GM23338 (cell line): ENCODE measurements around the gene RAB29. TPM values are rescaled to one million over a fixed set of nuclear protein-coding genes. Genes with fewer than 3 reads are reported as not detected.

Experiments used
- ATAC-seq: fragments of 200-7000 bp; cut with Tn5 transposase; 3 replicates; pipeline ENCODE4 v1.9.1; 2020
- DNase-seq: peaks from one replicate; pipeline ENCODE4 v3.0.0-alpha.2; 2015; ENCODE audit warnings: low spot score
- H2AFZ ChIP-seq: fragments of 200-600 bp; sonication (generic); 2 replicates; pipeline ENCODE4 v1.8.0; 2016; ENCODE audit warnings: antibody characterized with exemption, mild to moderate bottlenecking, moderate library complexity
- H3F3A ChIP-seq: fragments of 200-600 bp; sonication (generic); replicated peaks from 2 replicates; pipeline ENCODE4 v1.8.0; 2017; ENCODE audit warnings: antibody characterized with exemption, mixed run types, low read depth
- H3K27ac ChIP-seq: fragments of 200-600 bp; sonication (generic); 2 replicates; pipeline ENCODE4 v1.6.1; 2016; ENCODE audit warnings: low read depth
- H3K27me3 ChIP-seq: fragments of 200-600 bp; sonication (generic); 2 replicates; pipeline ENCODE4 v1.8.0; 2016; ENCODE audit warnings: mild to moderate bottlenecking, mixed run types, moderate library complexity; ENCODE audit not compliant: insufficient read depth
- H3K36me3 ChIP-seq: fragments of 200-600 bp; sonication (generic); 2 replicates; pipeline ENCODE4 v1.8.0; 2016; ENCODE audit warnings: mild to moderate bottlenecking; ENCODE audit not compliant: insufficient read depth
- H3K4me1 ChIP-seq: fragments of 200-600 bp; sonication (generic); 2 replicates; pipeline ENCODE4 v1.8.0; 2016; ENCODE audit warnings: mild to moderate bottlenecking, moderate library complexity; ENCODE audit not compliant: insufficient read depth
- H3K4me2 ChIP-seq: fragments of 200-600 bp; sonication (generic); 2 replicates; pipeline ENCODE4 v1.7.1; 2017; ENCODE audit warnings: mixed run types
- H3K4me3 ChIP-seq: fragments of 200-600 bp; sonication (generic); 2 replicates; pipeline ENCODE4 v1.6.1; 2016; ENCODE audit warnings: mixed run types
- H3K79me2 ChIP-seq: fragments of 200-600 bp; sonication (generic); replicated peaks from 2 replicates; pipeline ENCODE4 v1.8.0; 2017; ENCODE audit warnings: mild to moderate bottlenecking; ENCODE audit not compliant: insufficient read depth
- H3K9me2 ChIP-seq: fragments of 200-600 bp; sonication (generic); 2 replicates; pipeline ENCODE4 v1.8.0; 2017; ENCODE audit not compliant: insufficient read depth
- H4K20me1 ChIP-seq: fragments of 200-600 bp; sonication (generic); replicated peaks from 2 replicates; pipeline ENCODE4 v1.8.0; 2017; ENCODE audit warnings: mild to moderate bottlenecking; ENCODE audit not compliant: insufficient read depth
- H3K27ac Mint-ChIP-seq: 2 replicates; pipeline ENCODE4 v1.8.0; 2020; ENCODE audit warnings: inconsistent platforms, mild to moderate bottlenecking, moderate library complexity, mixed read lengths
- H3K27me3 Mint-ChIP-seq: 3 replicates; pipeline ENCODE4 v1.8.0; 2022; ENCODE audit warnings: low read depth, mild to moderate bottlenecking, moderate library complexity, mixed read lengths, inconsistent platforms; ENCODE audit not compliant: insufficient read depth, poor library complexity
- H3K36me3 Mint-ChIP-seq: 3 replicates; pipeline ENCODE4 v1.8.0; 2021; ENCODE audit warnings: low read depth, mild to moderate bottlenecking, inconsistent platforms, moderate library complexity, mixed read lengths
- H3K4me1 Mint-ChIP-seq: 3 replicates; pipeline ENCODE4 v1.8.0; 2020; ENCODE audit warnings: mild to moderate bottlenecking, inconsistent platforms, mixed read lengths
- H3K4me3 Mint-ChIP-seq: 3 replicates; pipeline ENCODE4 v1.8.0; 2021; ENCODE audit warnings: moderate library complexity, mild to moderate bottlenecking, inconsistent platforms, mixed read lengths
- H3K9me3 Mint-ChIP-seq: 3 replicates; pipeline ENCODE4 v1.8.0; 2020; ENCODE audit warnings: moderate library complexity, mild to moderate bottlenecking, inconsistent platforms, mixed read lengths
- EZH2phosphoT487 ChIP-seq: fragments of 200-600 bp; sonication (generic); IDR thresholded peaks from one replicate; pipeline ENCODE4 v1.8.1; 2018; ENCODE audit warnings: antibody characterized with exemption; ENCODE audit not compliant: unreplicated experiment
- JUNB ChIP-seq: IDR thresholded peaks from one replicate; pipeline ENCODE4 v1.6.1; 2016; ENCODE audit warnings: antibody characterized with exemption; ENCODE audit not compliant: unreplicated experiment
- polyA plus RNA-seq: library from polyadenylated mRNA; unstranded; fragments of >200 nt; fragmentation: Nextera tagmentation; extraction: Ambion mirVana; gene quantifications from 2 replicates; pipeline ENCODE4 v1.2.1, GENCODE V29; 2016
- total RNA-seq: library from RNA; depleted of rRNA; stranded (reverse); fragments of >200 nt; shearing (Covaris generic); gene quantifications from 2 replicates; pipeline ENCODE4 v1.2.3, GENCODE V29; 2014
- TF ChIP-seq, protein P1 (sequence below), 2 experiments: fragments of 200-600 bp in 1 of 2; sonication (generic) in 1 of 2; conservative IDR thresholded peaks; 2 replicates each; pipeline versions ENCODE4 v1.5.1 to v1.6.1; 2016 to 2017; ENCODE audit warnings: antibody characterized with exemption in 2 of 2, low read depth in 2 of 2, mild to moderate bottlenecking in 2 of 2, moderate library complexity in 1 of 2
- TF ChIP-seq, protein P2 (sequence below): fragments of 250-450 bp; sonication (Bioruptor Pico); IDR thresholded peaks from 2 replicates; pipeline ENCODE4 v1.5.0; 2020; ENCODE audit warnings: mild to moderate bottlenecking, moderate library complexity

Gene RAB29
- total and polyA plus RNA-seq, 2 experiments from 2014 or later, result 7.1 to 9.1 TPM

DNA sequence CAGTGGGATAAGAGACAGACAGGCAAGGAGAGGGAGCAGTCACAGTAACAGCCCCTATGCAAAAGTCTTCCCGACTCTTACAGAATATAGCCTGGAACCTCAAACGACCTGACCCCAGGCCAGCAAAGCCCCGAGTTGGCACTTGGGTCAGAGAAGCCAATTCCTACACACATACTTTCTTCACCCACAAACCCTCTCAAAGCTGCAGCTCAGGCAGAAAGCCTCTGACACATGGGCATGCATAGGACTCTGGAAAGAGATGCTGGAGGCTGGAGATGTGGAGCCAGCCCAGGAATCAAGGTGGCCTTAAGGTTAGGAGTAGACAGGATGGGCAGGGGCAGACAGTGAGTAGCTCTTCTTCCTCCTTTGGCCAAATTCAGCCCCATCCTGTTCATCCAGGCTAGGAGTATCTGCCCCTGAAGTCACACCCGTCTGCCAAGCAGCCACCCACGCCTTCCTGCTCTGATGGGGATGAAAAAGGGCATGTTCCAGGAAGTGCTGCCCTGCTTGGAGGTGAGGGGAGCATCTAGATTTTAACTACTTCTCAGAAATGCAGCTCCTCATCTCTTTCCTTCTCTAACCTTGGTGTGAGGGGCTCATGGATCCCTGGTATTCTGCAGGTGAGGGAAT is 29.9 kb upstream of the RAB29 start (continued):
- TF ChIP-seq, protein P1, sequence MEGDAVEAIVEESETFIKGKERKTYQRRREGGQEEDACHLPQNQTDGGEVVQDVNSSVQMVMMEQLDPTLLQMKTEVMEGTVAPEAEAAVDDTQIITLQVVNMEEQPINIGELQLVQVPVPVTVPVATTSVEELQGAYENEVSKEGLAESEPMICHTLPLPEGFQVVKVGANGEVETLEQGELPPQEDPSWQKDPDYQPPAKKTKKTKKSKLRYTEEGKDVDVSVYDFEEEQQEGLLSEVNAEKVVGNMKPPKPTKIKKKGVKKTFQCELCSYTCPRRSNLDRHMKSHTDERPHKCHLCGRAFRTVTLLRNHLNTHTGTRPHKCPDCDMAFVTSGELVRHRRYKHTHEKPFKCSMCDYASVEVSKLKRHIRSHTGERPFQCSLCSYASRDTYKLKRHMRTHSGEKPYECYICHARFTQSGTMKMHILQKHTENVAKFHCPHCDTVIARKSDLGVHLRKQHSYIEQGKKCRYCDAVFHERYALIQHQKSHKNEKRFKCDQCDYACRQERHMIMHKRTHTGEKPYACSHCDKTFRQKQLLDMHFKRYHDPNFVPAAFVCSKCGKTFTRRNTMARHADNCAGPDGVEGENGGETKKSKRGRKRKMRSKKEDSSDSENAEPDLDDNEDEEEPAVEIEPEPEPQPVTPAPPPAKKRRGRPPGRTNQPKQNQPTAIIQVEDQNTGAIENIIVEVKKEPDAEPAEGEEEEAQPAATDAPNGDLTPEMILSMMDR (conservative IDR thresholded peaks at IDR 0.05; ENCODE audit: low read depth in 2 of 2), result no peak

DNA sequence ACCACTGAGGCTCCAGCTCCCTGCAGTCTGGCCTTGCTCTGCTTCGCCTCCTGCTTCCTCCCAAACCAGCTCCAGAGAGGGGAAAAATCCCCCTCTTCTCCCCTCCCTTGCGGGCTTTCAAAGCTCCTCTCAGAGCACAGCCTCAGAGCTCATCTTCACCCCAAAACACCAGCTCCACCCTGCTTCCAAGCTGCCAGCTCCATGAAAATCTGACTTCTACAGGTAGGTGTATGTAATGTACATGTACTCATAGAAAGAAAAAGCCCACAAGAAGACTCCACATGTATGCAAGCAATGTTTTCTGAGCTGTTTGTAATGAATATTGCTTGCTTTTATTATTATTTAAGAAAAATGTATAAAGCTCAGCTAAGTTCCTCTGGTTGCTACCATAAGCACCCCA is 29.3 kb upstream of the RAB29 start:
- H3K4me3 ChIP-seq, result no peak overlapping the region
- ATAC-seq (no peak; the same call in 2 of the 3 replicates), DNase-seq (no peak)
- no peaks in the 10 kb centered on the region for H3F3A ChIP-seq
- no peaks in the 10 kb centered on the region for H3K9me3 Mint-ChIP-seq
- no peaks in the 10 kb centered on the region for H3K9me2 ChIP-seq
- H3K27ac Mint-ChIP-seq, result no peak overlapping the region; the same call in 1 of the 2 replicates
- TF ChIP-seq, protein P1 (conservative IDR thresholded peaks at IDR 0.05; ENCODE audit: low read depth in 2 of 2), result no peak
- TF ChIP-seq EZH2phosphoT487 (no peak), JUNB (no peak)
- TF ChIP-seq, protein P2, sequence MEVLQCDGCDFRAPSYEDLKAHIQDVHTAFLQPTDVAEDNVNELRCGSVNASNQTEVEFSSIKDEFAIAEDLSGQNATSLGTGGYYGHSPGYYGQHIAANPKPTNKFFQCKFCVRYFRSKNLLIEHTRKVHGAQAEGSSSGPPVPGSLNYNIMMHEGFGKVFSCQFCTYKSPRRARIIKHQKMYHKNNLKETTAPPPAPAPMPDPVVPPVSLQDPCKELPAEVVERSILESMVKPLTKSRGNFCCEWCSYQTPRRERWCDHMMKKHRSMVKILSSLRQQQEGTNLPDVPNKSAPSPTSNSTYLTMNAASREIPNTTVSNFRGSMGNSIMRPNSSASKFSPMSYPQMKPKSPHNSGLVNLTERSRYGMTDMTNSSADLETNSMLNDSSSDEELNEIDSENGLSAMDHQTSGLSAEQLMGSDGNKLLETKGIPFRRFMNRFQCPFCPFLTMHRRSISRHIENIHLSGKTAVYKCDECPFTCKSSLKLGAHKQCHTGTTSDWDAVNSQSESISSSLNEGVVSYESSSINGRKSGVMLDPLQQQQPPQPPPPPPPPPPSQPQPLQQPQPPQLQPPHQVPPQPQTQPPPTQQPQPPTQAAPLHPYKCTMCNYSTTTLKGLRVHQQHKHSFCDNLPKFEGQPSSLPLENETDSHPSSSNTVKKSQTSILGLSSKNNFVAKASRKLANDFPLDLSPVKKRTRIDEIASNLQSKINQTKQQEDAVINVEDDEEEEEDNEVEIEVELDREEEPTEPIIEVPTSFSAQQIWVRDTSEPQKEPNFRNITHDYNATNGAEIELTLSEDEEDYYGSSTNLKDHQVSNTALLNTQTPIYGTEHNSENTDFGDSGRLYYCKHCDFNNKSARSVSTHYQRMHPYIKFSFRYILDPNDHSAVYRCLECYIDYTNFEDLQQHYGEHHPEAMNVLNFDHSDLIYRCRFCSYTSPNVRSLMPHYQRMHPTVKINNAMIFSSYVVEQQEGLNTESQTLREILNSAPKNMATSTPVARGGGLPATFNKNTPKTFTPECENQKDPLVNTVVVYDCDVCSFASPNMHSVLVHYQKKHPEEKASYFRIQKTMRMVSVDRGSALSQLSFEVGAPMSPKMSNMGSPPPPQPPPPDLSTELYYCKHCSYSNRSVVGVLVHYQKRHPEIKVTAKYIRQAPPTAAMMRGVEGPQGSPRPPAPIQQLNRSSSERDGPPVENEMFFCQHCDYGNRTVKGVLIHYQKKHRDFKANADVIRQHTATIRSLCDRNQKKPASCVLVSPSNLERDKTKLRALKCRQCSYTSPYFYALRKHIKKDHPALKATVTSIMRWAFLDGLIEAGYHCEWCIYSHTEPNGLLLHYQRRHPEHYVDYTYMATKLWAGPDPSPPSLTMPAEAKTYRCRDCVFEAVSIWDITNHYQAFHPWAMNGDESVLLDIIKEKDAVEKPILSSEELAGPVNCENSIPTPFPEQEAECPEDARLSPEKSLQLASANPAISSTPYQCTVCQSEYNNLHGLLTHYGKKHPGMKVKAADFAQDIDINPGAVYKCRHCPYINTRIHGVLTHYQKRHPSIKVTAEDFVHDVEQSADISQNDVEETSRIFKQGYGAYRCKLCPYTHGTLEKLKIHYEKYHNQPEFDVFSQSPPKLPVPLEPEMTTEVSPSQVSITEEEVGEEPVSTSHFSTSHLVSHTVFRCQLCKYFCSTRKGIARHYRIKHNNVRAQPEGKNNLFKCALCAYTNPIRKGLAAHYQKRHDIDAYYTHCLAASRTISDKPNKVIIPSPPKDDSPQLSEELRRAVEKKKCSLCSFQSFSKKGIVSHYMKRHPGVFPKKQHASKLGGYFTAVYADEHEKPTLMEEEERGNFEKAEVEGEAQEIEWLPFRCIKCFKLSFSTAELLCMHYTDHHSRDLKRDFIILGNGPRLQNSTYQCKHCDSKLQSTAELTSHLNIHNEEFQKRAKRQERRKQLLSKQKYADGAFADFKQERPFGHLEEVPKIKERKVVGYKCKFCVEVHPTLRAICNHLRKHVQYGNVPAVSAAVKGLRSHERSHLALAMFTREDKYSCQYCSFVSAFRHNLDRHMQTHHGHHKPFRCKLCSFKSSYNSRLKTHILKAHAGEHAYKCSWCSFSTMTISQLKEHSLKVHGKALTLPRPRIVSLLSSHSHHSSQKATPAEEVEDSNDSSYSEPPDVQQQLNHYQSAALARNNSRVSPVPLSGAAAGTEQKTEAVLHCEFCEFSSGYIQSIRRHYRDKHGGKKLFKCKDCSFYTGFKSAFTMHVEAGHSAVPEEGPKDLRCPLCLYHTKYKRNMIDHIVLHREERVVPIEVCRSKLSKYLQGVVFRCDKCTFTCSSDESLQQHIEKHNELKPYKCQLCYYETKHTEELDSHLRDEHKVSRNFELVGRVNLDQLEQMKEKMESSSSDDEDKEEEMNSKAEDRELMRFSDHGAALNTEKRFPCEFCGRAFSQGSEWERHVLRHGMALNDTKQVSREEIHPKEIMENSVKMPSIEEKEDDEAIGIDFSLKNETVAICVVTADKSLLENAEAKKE (CRISPR knock-in tag), result no peak
- H3K27me3 ChIP-seq, result no peaks in the 10 kb centered on the region
- peaks cover 19% of the 10 kb centered on the region for H3K36me3 Mint-ChIP-seq
- peaks cover 12% of the 10 kb centered on the region for H4K20me1 ChIP-seq
- H3K27me3 Mint-ChIP-seq, result peaks cover 3% of the 10 kb centered on the region
- H2AFZ ChIP-seq, result no peak overlapping the region
- H3K4me3 Mint-ChIP-seq, result no peak overlapping the region
- no peaks in the 10 kb centered on the region; the same call in 1 of the 2 replicates for H3K36me3 ChIP-seq
- peaks cover 15% of the 10 kb centered on the region for H3K4me1 Mint-ChIP-seq
- peaks cover under 1% of the 10 kb centered on the region; the same call in 1 of the 2 replicates for H3K4me1 ChIP-seq
- H3K79me2 ChIP-seq, result peaks cover 57% of the 10 kb centered on the region
- H3K27ac ChIP-seq, result no peak overlapping the region
- H3K4me2 ChIP-seq, result no peak overlapping the region
